Right lung (tissue), 5 donors: Measurements from ENCODE around the gene IDH2. TPM values are rescaled to one million over a fixed set of nuclear protein-coding genes. Genes with fewer than 3 reads are reported as not detected.
"Not testable (repeated sequence)": the region's sequence is repeated elsewhere in the genome, so short reads cannot be mapped to it uniquely, and the experiment has no call there.

ENCODE experiments used
- DNase-seq, 2 donors: peaks; one replicate each; pipeline ENCODE4 v3.0.0-alpha.2; 2013
- polyA plus RNA-seq, 5 donors: library from polyadenylated mRNA; unstranded; fragments of 120-200 nt; gene quantifications; one replicate each; pipeline versions ENCODE4 v1.2.1 to v1.2.3, GENCODE V29; 2013; ENCODE audit warnings: inconsistent platforms in 1 of 5, low replicate concordance in 1 of 5; ENCODE audit not compliant: insufficient read length in 5 of 5, insufficient read depth in 1 of 5

Gene IDH2
- polyA plus RNA-seq, 5 donors = 114 to 152 (median 118) TPM

DNA sequence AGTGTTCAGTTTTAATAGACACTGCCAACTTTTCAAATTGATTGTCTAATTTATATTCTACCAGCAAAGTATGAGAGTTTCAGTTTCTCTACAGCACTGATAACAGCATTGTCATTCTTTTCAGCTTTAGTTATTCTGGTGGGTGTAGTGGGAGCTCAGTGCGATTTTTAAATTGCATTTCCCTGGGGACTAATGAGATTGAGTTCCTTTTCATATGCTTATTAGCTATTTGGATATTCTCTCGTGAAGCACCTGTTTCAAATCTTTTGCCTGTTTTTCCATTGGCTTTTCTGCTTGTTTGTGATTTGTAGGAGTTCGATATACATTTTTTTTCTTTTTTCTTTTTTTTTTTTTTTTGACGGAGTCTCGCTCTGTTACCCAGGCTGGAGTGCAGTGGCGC is 18.8 kb upstream of the IDH2 start:
- DNase-seq = no peak

DNA sequence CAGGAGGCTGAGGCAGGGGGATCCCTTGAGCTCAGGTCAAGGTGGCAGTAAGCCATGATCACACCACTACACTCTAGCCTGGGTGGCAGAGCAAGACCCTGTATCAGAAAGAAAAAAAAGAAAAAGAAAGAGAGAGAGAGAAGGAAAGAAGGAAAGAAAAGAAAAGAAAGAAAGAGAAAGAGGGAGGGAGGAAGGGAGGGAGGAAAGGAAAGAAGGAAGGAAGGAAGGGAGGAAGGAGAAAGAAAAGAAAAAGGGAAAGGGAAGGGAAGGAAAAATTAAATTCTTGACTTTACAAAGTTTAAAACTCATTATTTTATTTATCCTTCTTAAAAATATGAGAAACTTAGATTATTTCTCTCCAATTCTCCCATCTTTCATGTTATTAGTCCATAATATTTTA is 17.1 kb upstream of the IDH2 start:
- DNase-seq = no peak

DNA sequence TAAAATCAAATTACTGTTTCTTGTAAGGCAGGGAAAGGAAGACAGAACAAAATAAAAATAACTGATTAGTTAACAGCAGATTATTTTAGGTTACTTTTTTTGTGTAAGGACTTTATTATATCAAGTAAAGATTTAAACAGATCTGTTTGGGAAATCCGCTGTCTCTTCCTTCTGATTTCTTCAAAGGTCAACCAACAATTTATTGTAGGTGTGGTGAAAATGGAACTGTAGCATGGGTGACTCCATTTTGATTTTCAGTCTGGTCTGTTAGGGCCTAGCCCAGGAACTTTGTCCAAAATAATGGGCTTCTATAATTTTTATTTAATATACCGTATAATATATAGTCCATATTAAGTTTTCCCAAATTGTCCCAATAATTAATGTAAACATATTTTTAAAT is 13.5 kb upstream of the IDH2 start:
- no peak for DNase-seq

DNA sequence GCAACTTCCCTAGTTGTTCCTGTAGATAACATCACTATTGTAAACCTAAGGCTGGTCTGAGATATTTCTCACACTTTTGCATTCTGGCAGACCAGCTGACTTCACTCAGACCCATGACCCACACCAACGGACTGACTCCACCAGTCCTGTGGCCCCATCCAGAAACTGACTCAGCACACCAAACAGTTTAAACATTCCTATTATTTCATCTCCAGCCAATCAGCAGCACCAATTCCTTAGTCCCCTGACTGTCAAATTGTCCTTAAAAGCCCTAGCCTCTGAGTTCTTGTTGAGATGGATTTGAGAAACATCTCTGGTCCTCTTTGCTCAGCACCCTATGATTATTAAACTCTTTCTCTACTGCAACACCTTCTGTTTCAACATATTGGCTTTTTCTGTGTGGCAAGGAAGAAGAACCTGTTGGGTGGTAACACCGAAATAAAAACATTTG is 12.2 kb upstream of the IDH2 start:
- DNase-seq = no peak

DNA sequence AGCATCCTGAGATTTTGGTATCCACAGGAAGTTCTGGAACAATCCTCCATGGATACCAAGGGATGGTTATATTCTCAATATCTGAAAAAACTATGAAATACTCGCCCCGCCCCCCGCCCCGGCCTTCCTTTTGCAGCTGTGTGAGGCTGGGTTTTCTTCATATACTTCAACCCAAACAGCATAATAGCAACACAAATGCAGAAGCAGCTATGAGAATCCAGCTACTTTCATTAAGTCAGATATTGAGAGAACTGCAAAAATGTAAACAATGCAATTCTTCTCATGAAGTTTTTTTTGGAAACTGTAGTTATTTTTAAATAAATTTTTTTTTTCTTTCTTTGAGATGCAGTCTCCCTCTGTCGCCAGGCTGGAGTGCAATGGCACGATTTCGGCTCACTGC is 10.9 kb upstream of the IDH2 start:
- no peak for DNase-seq

DNA sequence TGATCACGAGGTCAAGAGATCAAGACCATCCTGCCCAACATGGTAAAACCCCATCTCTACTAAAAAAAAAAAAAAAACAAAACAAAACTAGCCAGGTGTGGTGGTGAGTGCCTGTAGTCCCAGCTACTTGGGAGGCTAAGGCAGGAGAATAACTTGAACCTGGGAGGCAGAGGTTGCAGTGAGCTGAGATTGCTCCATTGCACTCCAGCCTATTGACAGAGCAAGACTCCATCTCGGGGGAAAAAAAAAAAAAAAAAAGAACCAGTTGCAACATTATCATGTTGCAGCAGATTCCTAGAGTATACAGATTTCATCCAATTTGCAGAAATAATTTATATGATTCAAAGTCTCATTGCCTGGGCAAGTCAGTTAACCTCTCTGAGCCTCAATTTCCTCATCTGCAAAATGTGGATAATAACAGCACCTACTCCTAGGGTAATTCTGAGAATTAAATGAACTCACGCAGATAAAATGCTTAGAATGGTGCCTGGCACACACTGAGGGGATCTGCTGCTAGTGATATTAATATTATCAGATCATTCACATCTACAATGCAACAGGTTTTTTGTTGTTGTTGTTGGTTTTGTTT is 7.0 kb upstream of the IDH2 start:
- DNase-seq = not testable (repeated sequence)

DNA sequence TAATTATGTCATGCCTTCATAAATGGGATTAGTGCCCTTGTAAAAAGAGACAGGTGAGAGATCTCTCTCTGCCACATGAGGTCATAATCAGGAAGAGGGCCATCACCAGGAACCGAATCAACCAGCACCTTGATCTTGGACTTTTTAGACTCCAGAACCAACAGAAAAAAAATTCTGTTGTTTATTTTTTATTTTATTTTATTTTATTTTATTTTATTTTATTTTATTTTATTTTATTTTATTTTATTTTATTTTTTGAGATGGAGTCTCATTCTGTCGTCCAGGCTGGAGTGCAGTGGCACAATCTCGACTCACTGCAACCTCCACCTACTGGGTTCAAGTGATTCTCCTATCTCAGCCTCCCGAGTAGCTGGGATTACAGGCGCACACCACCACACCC is 5.8 kb upstream of the IDH2 start:
- not testable (repeated sequence) for DNase-seq

DNA sequence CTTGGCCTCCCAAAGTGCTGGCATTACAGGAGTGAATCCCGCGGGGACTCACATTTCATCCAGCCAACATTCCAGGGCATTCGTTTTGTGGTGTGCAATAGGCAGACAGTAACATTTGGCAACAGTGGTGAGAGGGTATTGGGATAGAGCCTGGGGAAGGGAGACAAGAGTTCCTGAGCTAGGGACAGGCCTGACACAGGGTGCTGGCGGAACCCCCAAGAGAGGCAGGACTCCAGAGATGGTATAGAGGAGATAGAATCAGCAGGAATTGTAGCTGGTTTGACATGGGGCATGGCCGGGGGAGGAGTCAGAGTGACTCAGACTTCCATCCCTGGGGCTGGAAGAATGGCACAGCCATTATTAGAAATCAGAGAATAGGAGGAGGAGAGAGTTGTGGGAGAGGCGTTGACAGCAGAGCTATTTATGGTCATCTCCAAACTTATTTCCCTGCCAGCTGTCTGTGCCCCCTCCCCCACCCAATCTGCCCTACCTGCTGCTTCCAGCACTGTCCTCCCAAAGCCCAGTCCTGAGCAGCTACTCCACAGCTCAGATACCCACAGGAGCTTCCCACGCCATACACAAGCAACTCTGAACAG is 4.4 kb upstream of the IDH2 start:
- DNase-seq = no peak

DNA sequence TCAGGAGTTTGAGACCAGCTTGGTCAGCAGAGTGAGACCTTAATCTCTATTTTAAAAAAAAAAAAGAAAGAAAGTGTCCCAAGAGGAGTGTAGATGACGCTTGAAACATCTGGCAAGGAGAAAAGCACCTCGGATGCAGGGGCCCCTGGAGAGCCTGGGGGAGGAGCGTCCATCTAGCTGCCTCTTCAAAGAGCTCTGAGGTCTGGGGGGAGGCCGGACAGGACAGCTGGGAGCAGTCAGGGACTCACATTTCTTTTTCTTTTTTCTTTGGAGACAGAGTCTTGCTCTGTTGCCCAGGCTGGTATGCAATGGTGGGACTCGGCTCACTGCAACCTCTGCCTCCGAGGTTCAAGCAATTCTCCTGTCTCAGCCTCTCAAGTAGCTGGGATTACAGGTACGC is 3.3 kb upstream of the IDH2 start:
- no peak for DNase-seq

DNA sequence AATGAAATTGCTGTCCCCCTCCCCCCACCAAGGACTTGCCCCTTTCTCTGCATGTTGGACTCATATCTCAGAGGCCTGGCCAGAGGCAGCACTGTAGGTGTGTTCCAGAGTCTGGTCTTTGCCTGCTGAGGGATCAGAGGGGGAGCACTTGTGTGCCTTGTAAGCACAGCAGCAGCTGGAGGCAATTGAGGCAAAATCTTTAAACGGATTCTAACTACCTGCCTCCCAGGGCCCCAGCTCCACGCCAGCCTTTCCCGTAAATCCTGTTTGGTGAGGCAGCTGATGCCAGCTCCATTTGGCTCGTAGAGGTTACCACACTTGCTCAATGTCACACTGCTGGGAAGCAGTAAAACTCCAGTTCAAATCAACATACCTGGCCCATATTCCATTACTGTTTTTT is 2.3 kb upstream of the IDH2 start:
- no peak for DNase-seq

DNA sequence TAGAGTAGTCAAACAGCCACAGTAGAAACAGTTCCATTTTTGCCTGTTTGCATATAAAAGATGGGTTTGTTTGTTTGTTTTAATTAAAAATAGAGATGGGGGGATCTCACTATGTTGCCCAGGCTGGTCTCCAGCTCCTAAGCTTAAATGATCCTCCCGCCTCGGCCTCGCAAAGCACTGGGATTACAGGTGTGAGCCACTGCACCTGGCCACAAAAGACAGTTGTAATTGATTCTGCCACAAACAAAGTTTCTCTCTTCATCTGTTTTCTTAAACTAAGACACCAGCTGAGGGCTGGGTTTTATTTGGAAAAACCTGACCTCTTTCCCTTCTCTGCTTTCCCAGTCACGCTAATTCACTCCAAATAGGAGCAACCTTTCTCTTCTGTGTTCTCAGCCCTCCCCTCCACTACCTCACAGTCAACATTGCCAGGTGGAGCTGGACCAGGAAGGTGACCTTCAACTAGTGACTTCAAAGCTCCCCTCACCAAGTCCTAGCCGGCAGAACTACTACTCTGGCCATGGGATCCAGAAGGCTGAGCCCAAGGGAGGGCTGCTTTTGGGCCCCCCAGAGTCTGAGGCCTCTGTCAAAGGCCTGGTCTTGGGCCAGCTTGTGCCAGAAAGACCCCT is 1.5 kb upstream of the IDH2 start:
- no peak for DNase-seq

DNA sequence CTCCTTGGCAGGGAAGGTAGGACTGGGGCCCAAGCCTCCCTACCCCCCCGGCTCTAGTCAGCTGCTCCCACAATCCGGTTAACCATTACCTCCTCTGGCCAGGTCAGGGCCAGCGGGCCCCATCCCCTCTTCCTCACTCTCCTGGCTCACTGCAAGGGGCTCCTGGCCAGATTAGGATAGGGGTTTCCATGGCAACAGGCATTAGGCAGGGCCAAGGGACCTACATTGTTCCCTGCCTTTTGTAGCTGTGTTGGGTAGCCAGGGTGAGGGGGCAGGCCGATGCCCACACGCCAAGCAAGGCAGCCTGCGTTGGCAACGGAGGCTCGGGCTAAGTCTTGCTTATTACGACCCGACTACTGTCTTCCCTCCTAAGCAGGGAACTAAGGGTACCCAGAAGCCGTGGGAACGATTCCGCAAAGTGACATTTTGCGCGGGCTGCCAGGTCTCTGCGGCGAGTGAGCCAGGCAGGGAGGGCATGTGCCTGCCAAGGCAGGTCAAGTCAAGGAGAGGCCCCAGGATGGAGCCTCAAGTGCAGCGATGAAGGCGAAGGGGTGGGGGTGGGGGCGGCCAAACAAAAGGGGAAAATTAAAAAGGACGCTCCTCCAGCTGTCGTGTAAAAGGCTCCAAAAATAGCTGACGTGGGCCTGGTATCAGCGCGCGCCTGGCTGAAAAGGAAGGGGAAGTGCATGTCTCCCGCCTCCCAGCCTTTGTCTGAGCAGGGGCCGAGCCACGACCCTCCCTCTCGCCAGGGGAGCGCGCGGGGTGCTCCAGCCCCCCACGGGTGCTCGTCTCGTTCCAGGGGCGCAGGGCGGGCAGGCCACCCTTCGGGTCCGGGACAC is 919 bp downstream of the IDH2 start:
- DNase-seq = peak; percentile 52 to 67

DNA sequence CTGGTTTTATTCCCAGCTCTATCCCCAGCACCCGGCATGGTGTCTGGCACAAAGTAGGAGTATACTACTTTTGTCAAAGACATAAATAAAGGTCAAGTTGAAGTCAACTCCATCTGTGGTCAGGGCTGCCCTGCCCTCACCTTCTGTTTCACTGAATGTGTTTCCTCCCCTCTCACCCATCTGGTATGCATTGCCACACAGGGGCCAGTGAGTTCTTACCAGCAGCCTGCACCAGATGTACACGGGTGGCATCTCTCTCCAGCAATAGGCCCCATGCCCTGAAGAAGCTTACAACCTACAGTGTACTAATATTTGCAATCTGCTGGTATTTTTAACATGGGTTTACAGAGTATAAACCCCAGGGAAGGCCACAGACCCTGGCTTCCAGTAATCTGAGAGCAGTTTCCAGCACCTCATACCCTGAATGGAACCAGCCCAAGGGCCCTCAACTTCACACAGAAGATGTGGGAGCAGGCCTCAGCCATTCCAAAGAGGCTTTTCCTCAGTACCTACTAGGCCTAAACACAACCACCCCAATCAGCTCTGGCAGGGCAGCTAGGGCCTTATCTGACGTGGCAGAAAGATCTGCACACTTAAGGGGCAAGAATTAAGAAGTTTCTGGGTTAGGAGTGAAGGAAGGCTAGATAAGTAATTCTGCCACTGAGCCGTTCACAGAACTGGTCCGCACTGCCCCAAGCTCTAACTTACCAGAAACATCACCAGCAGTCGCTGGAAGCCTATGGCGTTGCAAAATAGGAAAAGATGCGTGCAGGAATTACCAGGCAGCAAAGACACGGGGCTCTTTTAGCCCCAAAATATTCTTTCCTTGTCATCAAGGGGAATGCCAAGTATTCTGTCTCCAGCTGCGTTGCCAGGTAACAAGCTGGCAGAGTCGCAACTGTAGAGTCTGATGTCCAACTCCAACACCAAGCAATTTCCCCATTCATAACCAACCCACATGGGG is 2.1 kb downstream of the IDH2 start:
- peak; percentile 45 to 57 for DNase-seq

DNA sequence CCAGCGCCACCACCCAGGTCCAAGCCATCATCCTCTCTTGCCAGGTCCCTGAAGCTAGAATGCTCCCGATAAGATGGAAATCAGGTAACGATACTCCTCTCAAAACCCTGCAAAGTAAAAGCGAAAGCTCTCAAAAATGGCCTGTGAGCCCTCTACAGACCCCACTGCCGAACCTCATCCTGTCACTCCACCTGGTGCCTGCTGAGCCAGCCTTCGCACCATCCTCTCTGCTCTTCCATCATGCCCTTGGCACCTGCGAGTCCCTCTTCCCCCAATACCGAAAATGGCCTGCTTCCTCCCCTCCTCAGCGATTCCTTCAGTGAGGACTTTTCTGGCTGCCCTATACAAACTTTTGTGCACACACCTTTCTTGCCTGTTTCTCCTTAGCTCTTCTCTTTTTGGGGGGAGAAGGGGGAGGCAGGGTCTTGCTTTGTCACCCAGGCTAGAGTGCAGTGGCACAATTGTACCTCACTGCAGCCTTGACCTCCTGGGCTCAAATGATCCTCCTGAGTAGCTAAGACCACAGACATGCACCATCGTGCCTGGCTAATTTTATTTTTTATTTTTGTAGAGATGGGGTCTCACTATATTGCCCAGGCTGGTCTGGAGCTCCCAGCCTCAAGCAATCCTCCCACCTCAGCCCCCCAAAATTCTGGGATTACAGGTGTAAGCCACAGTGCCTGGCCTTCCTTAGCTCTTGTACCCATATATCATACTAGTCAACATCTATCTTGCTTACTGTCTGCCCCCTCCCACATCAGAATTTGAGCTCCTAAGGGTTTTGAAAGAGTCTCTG is 3.0 kb downstream of the IDH2 start:
- DNase-seq = no peak

DNA sequence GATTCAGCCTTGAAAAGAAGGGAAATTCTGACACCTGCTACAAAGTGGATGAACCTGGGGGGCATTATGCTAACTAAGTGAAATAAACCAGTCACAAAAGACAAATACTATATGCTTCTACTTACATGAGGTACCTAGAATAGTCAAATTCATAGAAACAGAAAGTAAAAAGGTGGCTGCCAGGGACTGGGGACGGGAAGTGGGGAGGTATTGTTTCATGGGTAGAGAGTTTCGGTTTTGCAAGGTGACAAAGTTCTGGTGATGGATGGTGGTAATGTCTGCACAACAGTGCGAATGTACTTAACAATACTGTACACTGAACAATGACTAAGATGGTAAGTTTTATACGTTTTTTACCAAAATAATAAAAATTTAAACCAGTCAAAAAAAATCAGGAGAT is 4.8 kb downstream of the IDH2 start:
- DNase-seq = no peak

DNA sequence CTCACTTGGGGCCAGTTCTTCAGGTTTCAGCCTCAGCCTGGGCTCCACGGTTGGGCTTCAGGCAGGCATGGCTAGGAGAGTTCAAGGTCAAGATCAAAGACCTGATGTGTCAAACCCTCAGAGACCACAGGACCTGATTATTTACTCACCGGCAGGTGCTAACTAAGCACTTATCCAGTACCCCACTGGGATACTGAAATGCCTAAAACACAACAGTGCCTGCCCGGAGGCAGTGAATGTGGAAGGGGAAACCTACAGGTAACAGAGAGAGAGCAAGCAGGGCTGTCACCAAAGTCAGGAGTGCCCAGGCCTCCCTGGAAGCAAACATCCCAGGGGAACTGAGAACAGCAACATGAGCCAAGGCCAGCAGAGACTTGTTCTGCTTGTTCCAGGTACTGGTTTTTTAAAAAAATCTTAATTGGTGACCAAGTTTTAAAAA is 6.7 kb downstream of the IDH2 start:
- DNase-seq = no peak

DNA sequence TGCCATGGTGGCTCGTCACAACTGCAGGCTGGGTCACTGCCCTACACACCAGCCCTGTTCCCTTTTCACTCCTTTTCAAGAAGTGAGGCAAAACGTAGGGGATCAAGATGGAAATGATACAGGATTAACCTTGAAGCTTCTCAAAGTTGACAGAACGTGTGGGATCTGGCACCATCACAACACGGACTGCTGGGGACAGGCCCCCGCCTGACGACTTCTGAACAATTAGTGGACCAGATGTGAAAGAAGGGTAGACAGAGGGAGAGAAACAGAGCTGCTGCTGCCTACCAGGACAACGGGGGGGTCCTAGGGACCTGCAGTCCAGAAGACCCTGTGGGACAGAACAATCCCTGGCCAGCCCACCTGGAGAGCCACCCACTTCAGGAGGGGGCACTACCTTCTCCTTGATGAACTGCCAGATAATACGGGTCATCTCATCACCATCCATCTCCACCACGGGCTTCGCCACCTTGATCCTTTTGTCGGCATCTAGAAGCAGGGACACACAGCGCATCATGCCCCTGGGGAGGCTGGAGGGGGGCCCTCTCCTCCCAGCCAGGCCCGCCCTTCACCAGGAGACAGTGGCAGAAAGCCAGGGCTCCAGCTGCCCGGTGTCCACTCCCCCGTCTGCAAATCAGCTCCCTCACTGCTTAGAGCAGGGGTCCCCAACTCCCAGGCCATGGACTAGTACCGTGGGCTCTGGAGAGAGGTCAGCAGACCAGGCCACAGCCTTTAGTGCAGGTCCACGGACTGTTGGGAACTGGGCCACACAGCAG is 10.9 kb downstream of the IDH2 start:
- no peak for DNase-seq

DNA sequence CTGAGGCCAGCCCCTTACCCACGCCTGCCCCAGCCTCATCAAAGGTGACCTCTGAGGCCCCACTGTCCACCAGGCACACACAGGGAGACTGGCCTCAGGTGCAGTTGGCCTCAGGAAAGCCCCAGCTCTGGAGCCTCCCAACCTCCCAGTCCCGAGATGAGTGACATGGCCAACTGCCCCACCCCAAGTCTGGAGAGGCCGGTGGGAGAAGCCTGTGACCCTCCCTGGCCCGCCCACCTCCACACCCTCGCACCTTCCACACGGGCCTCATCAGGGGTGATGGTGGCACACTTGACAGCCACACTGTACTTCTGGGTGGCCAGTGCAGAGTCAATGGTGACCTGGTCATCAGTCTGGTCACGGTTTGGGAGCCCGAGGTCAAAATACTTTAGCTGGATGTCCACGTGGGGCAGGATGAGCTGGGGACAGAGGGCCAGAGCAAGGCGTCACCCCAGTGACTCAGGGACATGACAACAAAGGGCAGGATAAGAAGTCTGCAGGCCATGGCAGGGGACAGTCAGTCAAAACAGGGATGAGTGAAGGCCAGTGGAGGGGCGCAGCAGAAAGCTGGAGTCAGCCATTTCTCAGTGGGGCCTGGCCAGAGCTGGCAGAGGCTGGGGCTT is 11.9 kb downstream of the IDH2 start:
- DNase-seq = no peak

DNA sequence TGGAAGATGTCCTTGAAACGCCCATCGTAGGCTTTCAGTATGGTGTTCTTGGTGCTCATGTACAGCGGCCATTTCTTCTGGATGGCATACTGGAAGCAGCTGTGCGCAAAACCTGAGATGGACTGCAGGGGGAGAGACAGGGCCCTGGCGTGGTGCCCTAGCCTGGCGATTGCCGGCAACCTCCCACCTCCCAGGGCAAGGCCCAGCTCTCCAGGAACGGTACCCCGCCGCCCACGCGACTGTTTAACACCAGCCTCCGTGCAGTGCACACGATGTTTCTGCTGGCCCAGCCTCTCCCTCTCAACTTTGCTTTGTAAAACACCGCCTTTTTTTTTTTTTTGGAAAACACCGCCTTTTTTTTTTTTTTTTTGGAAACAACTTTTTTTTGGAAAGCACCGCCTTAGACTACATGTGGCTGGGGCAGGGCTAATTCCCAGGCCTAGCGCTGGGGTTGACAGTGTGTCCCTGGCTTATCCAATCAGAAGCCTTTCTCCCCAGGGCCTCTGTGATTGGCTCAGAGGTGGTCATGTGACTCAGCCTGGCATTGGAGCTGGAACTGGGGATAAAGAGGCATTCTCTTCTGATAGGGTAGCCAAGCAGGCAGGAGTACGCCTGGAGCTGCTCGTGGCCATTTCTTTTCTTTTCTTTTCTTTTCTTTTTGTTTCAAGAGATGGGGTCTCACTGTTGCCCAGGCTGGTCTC is 14.7 kb downstream of the IDH2 start:
- DNase-seq = no peak
